GM18517 (cell line): Measurements from ENCODE around the gene LUZP2.

Source experiments
- ATAC-seq: cut with Tn5 transposase; IDR thresholded peaks from one replicate; pipeline ENCODE4 v1.9.1; 2021; ENCODE audit warnings: mild to moderate bottlenecking, moderate library complexity; ENCODE audit not compliant: unreplicated experiment

Gene LUZP2

GRCh38 chr11:24496736-24497725 lies at the start of gene LUZP2:
Gene LUZP2 (plus strand): TSS chr11:24497053.
- no peak for ATAC-seq

GRCh38 chr11:24453129-24453718 lies 43.6 kb upstream of the LUZP2 start:
- ATAC-seq: no peak

GRCh38 chr11:24457985-24458384 lies 38.9 kb upstream of the LUZP2 start:
- ATAC-seq: no peak

- no peak for ATAC-seq
Measured at GRCh38 chr11:24470431-24470830, 26.4 kb upstream of the LUZP2 start.

- no peak for ATAC-seq
Measured at GRCh38 chr11:24471084-24471483, 25.8 kb upstream of the LUZP2 start.

GRCh38 chr11:24478718-24479117 lies 18.1 kb upstream of the LUZP2 start:
- ATAC-seq: no peak

- no peak for ATAC-seq
Measured at GRCh38 chr11:24489477-24489876, 7.4 kb upstream of the LUZP2 start.

- ATAC-seq: no peak
Measured at GRCh38 chr11:24496386-24496735, 492 bp upstream of the LUZP2 start.

- no peak for ATAC-seq
Measured at GRCh38 chr11:24497831-24498230, 978 bp downstream of the LUZP2 start.

GRCh38 chr11:24502425-24502824 lies 5.6 kb downstream of the LUZP2 start:
- ATAC-seq: no peak

GRCh38 chr11:24509114-24509513 lies 12.3 kb downstream of the LUZP2 start:
- no peak for ATAC-seq

GRCh38 chr11:24511511-24511910 lies 14.7 kb downstream of the LUZP2 start:
- no peak for ATAC-seq

GRCh38 chr11:24513479-24514218 lies 16.8 kb downstream of the LUZP2 start:
- no peak for ATAC-seq

GRCh38 chr11:24514219-24514594 lies 17.4 kb downstream of the LUZP2 start:
- ATAC-seq: no peak

- ATAC-seq: no peak
Measured at GRCh38 chr11:24515632-24516031, 18.8 kb downstream of the LUZP2 start.

GRCh38 chr11:24516638-24517037 lies 19.8 kb downstream of the LUZP2 start:
- no peak for ATAC-seq

- no peak for ATAC-seq
Measured at GRCh38 chr11:24521601-24522000, 24.7 kb downstream of the LUZP2 start.

GRCh38 chr11:24524156-24524555 lies 27.3 kb downstream of the LUZP2 start:
- ATAC-seq: no peak

GRCh38 chr11:24531528-24531927 lies 34.7 kb downstream of the LUZP2 start:
- ATAC-seq: no peak

GRCh38 chr11:24543771-24544170 lies 46.9 kb downstream of the LUZP2 start:
- ATAC-seq: no peak

- ATAC-seq: no peak
Measured at GRCh38 chr11:24556693-24557092, 59.8 kb downstream of the LUZP2 start.

- no peak for ATAC-seq
Measured at GRCh38 chr11:24559315-24559714, 62.5 kb downstream of the LUZP2 start.
